ENCODE results near the gene KCTD5. TPM values are rescaled to one million over a fixed set of nuclear protein-coding genes. Genes with fewer than 3 reads are reported as not detected.

Gene KCTD5
- total RNA-seq, 1 experiment from 2014 or later = 42.1 TPM

GRCh38 chr16:2738615-2739014 is 56.3 kb downstream of the KCTD5 start:
- Histone ChIP-seq H3K9me3 (ENCODE audit: control insufficient read depth in 1 of 2, insufficient read depth in 1 of 2, low read depth in 1 of 2, low read length in 2 of 2) (no peaks in the 10 kb centered on the region), H3K9ac (ENCODE audit: low read length) (no peak overlapping the region), H3K36me3 (ENCODE audit: control insufficient read depth in 1 of 2, insufficient read depth in 2 of 2, low read length in 2 of 2) (no peaks in the 10 kb centered on the region), H3K27ac (ENCODE audit: low read depth, low read length) (no peak overlapping the region), H3K4me3 (replicated peaks in 1 of 2; ENCODE audit: low read depth in 1 of 2, low read length in 2 of 2) (no peak overlapping the region), H4K20me1 (ENCODE audit: insufficient read depth) (no peaks in the 10 kb centered on the region), H3K9me2 (ENCODE audit: insufficient read depth) (no peaks in the 10 kb centered on the region), H3K27me3 (ENCODE audit: insufficient read depth, low read length) (no peaks in the 10 kb centered on the region), H3K79me2 (ENCODE audit: insufficient read depth, low read length) (no peaks in the 10 kb centered on the region), H2AFZ (ENCODE audit: low read depth, low read length, poor library complexity, severe bottlenecking) (no peak overlapping the region), H3K4me2 (ENCODE audit: low read length) (no peak overlapping the region), H3K4me1 (ENCODE audit: control insufficient read depth in 1 of 2, insufficient read depth in 2 of 2, low read length in 2 of 2) (peaks cover 0 to 14% of the 10 kb centered on the region in 2 experiments; a peak in 3 of 4 replicates)
- ATAC-seq (no peak), DNase-seq (ENCODE audit: low read depth, low spot score) (no peak)
- ChIA-PET RAD21 (ENCODE audit: low non-redundant PET in 1 of 2, low total read pairs in 2 of 2, uncharacterized antibody in 2 of 2, unreplicated experiment in 2 of 2) (no interaction called here), POLR2A (no interaction called here), CTCF (no interaction called here)
- intact Hi-C loops (cut with micrococcal nuclease) = no loop called here
- no TSS peak for BruUV-seq (replicated peaks)
- TF ChIP-seq YY1 (IDR thresholded peaks at IDR 0.05; ENCODE audit: extremely low read depth, insufficient replicate concordance, low read depth, low read length) = no peak
- no peak for TF ChIP-seq SIN3A (IDR thresholded peaks at IDR 0.05; ENCODE audit: low read depth)
- TF ChIP-seq POLR2AphosphoS5 (IDR thresholded peaks at IDR 0.05; ENCODE audit: low read depth, low read length) = no peak
- TF ChIP-seq EZH2phosphoT487 (IDR thresholded peaks at IDR 0.05; ENCODE audit: borderline replicate concordance) = no peak
- TF ChIP-seq CBX3 (IDR thresholded peaks at IDR 0.05; ENCODE audit: low read depth) = no peak
- no peak for TF ChIP-seq ELF1 (IDR thresholded peaks at IDR 0.05; ENCODE audit: borderline replicate concordance, low read depth)
- TF ChIP-seq EZH2 (IDR thresholded peaks at IDR 0.05) = no peak
- TF ChIP-seq SP1 (IDR thresholded peaks at IDR 0.05; ENCODE audit: low read depth) = no peak
- no peak for TF ChIP-seq ZFX (IDR thresholded peaks at IDR 0.05)
- no peak for TF ChIP-seq SRF (IDR thresholded peaks at IDR 0.05; ENCODE audit: low read depth)
- no peak for TF ChIP-seq ATF3 (IDR thresholded peaks at IDR 0.05)
- TF ChIP-seq FOSL1 (IDR thresholded peaks at IDR 0.05; ENCODE audit: low read depth) = no peak
